Right lobe of liver (tissue), 4 donors: ENCODE results near the gene LRRC9.

Experiments used
- CTCF ChIP-seq, 4 donors: fragments of 200-600 bp in 3 of 4; fragments of 450-650 bp in 1 of 4; IDR thresholded peaks; one replicate each; pipeline versions ENCODE4 v1.5.1 to v1.8.0; 2016 to 2022; ENCODE audit warnings: antibody characterized with exemption in 4 of 4, mild to moderate bottlenecking in 2 of 4
- POLR2A ChIP-seq: fragments of 450-650 bp; IDR thresholded peaks from one replicate; pipeline ENCODE4 v1.6.1; 2017; ENCODE audit warnings: antibody characterized with exemption, mild to moderate bottlenecking
- donor health status: DM: no; HTN: no; CAD: no.
- donor health status: DM: no; HTN: no; CAD: no.
- donor health status: DM: no; HTN: yes; CAD: no.

- TF ChIP-seq CTCF (IDR thresholded peaks at IDR 0.05) (no peak), POLR2A (no peak)
Observed at GRCh38 chr14:60025571-60025970, 105.6 kb downstream of the LRRC9 start.
